ENCODE results near the gene LOXL3.

The LOXL3 gene

DNA sequence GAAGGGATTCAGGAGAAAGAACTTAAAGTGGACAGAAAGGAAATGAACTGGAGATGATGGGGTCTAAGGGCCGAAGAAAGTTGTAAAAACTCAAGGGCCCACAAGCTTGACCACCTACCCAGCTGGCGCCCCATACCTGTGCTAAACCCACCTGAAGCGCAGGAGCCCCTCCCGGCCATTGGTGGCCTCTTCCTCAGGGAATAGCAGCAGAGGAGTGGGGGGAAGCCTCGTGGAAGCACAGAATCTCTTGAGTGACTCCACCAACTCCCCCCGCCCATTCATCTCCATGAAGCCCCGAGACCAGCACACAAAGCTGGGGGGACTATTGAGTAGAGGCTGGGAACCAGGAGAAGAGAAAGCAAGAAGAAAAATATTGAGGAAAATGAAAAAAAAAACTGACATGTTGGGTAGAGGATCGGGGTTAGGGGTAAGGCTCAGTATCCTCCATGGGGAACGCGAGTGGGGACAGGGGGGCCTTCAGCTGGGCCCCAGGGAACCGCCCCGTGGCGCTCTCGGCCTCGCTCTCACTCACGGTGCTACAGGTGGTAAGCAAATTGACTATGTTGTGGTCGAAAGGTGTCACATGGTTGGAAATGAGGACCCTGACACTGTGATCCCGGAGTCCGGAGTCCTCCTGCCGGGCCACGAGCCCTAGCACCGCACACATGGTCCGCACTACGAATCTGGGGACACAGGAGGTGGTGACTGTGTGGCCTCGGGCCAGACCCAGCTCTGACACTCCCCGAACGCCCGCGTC, 25.0 kb downstream of the LOXL3 start:
- DNase-seq (ENCODE audit: low read depth), result no peak

DNA sequence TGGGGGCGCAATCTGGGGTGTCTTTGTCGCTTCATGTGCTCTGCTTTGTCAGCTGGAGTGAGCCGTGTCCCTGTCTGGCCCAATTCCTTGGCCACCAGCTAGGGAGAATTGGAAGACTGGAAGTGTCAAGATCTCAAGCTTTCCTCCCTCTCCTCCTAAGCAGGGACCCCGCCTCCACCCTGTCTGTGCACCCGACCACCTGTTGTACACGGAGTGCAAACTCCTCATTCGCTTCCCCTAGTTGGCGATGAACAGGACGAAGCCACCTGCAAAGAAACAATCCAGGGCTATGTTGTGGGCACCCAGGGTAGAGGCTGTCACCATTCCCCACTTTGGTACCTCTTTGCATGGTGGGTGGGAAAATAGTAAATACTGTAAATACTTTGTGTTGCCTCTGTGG, 26.0 kb downstream of the LOXL3 start:
- no peak for DNase-seq (ENCODE audit: low read depth)

GRCh38 chr2:74526649-74527230, 27.0 kb downstream of the LOXL3 start:
- no peak for DNase-seq (ENCODE audit: low read depth)

- no peak for DNase-seq (ENCODE audit: low read depth)
Measured at GRCh38 chr2:74525717-74526648, 27.8 kb downstream of the LOXL3 start, which contains the start of gene DQX1. TSS of gene DQX1 (minus strand) at chr2:74526231. CDS start at chr2:74525729, 502 bp downstream.

- DNase-seq (ENCODE audit: low read depth), result no peak
Measured at GRCh38 chr2:74524955-74525716, 28.6 kb downstream of the LOXL3 start.

DNA sequence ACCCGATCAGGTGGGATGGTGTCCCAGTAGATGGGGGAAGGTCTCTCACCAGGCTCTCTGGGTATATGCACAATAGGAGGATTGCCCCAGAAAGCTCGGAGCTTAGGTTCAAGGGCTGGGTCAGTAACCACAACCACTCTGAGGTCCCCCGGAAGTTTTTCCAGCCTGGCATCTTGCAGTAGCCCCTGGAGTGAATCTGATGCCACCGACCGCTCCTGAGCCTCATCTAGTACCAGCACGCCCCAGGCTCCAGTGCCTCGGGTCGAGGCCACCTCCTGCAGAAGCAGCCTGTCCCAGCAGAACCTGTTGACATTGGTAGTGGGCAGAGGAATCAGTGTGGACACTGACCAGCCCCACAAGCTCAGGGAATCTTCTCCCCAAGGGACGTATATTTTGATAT, 29.7 kb downstream of the LOXL3 start:
- no peak for DNase-seq (ENCODE audit: low read depth)

GRCh38 chr2:74522516-74522915, 31.2 kb downstream of the LOXL3 start:
- DNase-seq (ENCODE audit: low read depth), result no peak

GRCh38 chr2:74516650-74517049, 37.1 kb downstream of the LOXL3 start:
- no peak for DNase-seq (ENCODE audit: low read depth)

- no peak for DNase-seq (ENCODE audit: low read depth)
Measured at GRCh38 chr2:74515981-74516633, 37.6 kb downstream of the LOXL3 start.

GRCh38 chr2:74515271-74515980, 38.3 kb downstream of the LOXL3 start:
- no peak for DNase-seq (ENCODE audit: low read depth)

DNA sequence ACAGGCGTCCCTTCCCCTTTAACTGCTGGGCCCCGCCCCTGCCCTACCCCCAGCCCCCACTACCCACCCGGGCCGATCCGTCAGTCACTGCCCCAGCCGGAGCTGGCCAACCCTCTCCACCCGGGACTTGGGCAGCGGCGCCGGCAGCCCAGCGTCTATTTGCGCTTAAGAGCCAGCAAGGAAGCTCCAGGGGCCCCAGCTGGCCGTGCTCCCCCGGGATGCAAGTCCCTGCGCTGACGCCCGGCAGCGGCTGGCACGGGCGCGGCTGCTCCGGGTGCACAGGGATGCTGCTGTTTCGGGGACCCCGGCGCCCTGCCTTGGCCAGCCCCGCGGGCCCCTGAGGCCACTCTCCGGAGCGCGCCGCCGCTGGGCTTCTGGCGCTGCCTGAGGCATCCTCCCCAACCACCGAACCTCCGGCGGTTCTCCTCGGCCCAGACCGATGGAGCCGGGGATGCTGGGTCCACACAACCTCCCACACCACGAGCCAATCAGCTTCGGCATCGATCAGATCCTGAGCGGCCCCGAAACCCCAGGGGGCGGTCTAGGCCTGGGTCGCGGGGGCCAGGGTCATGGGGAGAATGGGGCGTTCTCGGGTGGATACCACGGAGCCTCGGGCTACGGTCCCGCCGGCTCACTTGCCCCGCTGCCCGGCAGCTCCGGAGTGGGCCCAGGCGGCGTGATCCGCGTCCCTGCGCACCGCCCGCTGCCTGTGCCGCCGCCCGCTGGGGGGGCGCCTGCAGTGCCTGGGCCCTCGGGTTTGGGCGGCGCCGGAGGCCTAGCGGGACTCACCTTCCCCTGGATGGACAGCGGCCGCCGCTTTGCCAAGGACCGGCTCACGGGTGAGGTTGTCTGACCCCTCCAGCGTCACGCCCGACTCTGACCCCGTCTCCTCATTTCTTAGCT, 39.1 kb downstream of the LOXL3 start, which contains the start of gene TLX2:
Gene TLX2, plus strand, starts transcription at position 83 of the 903 bp plus-strand sequence. Its CDS starts 357 bp downstream, at position 440.
- DNase-seq (ENCODE audit: low read depth), result no peak

GRCh38 chr2:74513605-74514367, 40.0 kb downstream of the LOXL3 start:
- DNase-seq (ENCODE audit: low read depth), result no peak

- DNase-seq (ENCODE audit: low read depth), result no peak
Measured at GRCh38 chr2:74512744-74513604, 40.8 kb downstream of the LOXL3 start.

DNA sequence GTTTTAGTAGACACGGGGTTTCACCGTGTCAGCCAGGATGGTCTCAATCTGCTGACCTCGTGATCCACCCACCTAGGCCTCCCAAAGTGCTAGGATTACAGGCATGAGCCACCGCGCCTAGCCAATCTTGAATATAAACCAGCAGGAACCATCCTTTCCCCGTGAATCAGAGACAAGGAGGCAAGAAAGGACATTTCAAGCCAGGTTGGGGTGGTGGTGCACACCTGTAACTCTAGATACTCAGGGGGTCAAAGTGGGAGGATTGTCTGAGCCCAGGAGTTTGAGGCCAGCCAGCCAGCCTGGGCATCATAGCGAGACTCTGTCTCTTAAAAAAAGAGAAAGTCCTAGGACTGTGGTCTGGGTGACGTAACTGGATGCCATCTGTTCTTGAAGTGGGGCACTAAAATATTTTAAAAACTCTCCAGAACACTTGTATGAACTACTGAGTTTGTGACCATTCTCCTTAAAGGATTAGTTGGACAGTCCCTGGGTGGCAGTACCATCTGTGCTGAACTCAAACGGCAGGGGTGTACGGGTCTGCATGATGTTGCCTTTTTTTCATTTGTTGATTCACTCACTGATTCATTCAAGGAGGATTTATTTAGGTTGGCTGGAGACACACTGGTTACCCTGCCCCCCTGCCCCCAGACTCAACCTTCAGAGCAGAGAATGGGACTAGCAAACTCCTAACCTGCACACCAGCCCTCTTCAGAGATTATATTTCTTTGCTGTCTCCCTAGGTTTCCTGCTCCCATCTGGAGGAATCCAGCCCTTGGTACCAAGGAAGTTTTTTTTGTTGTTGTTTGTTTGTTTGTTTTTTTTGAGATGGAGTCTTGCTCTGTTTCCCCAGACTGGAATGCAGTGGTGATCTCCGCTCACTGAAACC, 42.4 kb downstream of the LOXL3 start:
- no peak for DNase-seq (ENCODE audit: low read depth)

- no peak for DNase-seq (ENCODE audit: low read depth)
Measured at GRCh38 chr2:74510272-74510671, 43.5 kb downstream of the LOXL3 start.

DNA sequence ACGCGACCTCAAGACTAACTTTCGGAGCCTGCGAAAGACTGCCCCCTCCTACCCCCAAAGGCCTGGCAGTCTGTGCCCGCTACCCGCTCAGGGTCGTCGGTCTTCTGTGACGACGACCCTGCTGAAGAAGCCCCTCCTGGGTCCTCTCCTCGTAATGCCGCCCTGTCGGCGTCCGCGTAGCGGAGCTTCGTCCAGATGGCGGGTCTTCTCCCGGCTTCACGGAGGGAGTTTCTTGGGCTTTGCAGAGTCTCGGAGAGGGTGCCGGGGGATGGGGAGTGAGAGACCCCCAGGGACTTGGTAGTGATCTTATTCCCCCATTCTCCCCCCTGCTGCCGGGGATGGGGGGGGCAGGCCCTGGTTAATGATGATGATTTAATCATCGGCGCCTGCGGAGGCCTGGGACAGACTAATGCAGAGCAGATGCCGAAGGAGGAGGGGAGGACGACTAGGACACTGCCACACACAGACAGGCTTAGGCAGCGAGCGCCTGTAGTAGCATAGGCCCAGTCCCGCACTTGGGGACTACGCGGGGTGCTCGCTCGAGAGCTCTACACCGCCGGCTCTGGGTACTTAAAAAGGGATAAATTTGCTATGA, 45.7 kb downstream of the LOXL3 start:
- DNase-seq (ENCODE audit: low read depth), result no peak
